CD1c-positive myeloid dendritic cell (primary cell): Measurements from ENCODE around the gene ABR.

Experiments used
- DNase-seq: peaks from one replicate; pipeline ENCODE4 v3.0.0-alpha.2; 2016; ENCODE audit errors: extremely low spot score

Gene ABR

DNA sequence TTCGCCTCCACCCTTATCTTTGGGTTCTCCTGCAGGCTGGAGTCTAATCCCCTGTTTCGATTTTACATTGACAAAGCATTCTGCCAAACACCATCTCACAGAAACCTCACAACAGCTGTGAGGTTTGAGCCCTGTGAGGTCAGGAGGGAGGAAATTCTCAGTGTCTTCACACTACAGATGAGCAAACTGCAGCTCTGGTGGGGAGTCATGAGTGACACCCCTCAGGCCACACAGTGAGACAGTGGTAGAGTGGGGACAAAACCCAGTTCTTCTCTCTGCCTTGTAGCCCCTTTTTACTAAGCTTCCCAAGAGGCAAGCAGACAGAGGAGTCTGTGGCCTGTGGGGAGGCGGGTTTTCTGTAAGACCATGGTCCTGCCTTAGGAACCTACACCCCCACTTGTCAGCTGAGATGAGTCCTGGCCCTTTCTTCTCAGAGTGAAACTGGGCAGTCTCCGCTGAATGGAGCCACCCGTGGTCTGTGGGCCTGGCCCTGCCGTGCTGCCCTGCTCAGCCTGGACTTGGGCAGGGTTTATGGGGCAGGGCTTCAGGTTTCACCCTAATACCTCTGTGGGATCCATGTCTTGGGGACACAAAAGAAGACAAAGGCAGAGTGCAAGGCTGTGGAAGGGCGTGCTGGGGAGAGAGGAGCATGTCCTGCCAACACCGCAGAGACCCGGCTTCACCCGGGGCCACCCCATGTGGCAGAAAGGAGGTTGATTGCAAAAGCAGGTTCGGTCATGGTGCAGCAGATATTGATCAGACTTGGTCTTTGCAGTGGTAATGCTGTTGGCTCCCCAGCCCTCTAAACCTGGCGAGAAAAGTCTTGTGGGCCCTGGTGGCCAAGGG lies 59.0 kb downstream of the ABR start:
- DNase-seq = no peak

DNA sequence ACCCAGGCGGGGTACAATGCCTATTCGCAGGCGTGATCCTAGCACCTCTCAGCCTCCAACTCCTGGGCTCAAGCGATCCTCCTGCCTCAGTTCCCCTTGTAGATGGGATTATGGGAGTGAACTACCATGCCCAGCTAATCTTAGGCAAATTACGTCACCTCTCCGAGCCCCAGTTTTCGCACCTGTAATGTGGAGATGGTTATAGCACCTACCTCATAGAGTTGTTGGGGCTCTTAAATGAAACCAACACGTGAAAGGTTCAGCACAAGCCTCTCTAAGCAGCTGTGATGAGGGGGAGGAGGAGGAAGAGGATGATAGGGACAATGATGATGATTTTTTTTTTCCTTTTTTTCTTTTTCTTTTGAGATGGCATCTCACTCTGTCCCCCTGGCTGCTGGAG lies 59.9 kb downstream of the ABR start:
- DNase-seq = no peak

DNA sequence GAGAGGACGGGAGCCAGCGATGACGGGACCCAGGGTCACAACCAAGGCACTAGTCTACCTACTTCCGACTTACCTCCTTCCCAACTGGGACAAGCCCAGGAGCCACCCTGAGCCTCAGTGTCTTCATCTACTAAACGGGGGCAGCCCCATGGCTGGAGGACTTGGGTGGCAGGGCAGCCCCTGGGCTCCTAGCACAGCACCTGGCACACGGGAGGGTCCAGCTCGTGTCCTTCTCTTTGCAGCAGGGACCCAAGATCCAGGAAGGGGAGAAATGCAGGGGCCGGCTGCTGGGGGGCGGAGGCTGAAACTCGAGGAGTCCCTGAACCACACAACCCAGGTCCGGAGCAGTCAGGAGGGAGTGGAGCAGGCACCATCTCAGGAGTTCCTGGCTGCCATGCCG lies 63.2 kb downstream of the ABR start:
- DNase-seq = no peak

DNA sequence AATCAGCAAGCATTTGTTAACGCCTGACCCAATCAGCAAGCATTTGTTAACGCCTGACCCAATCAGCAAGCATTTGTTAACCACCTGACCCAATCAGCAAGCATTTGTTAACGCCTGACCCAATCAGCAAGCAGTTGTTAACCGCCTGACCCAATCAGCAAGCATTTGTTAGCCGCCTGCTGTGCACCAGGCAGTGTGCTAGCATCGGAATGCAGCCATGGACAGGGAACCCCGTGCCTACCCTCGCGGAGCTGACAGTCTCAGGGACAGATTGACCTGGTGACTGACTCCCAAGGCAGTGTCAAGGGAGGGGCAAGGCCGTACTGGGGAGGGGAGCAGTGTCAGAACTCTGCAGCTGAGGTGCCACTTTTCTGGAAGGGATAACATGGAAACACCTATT lies 66.9 kb downstream of the ABR start:
- no peak for DNase-seq

DNA sequence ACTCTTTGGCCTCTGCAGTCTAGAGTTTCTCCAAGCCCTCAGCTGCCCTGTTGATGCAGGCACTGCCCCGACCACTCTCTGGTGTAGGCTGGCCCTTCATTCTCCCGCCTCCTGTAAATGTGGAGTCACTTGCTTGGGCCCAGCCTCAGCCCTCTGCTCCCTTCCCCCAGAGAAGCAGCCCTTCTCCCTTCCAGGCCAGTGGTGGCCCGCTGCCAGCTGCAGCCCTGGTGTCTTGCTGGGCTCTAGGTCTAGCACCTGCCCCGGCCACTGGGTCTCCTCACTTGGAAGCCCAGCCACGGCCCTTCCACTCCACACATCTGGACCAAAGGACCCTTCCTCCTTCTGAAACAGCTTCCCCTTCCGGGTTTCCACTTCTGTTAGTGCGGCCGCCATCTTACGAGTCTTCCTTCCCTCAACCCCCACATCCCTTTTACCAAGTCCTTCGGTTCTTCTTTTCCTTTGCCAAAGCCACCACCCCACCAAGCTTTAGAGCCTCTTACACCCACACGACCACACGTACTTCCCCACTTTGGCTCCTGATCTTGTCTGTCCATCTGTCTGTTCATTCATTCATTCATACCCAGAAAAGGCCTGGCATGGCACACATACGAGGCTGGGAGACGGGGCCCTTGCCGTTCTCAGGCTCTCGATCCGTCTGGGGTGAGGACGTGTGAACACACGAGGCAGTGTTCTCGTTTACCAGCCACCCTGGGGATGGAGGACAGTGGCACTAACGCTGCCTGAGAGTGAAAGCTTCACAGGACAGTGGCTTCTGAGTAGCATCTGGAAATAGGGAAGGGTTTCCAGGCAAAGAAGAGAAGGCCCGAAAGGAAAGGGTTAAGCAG lies 68.0 kb downstream of the ABR start:
- DNase-seq = peak; percentile 87

DNA sequence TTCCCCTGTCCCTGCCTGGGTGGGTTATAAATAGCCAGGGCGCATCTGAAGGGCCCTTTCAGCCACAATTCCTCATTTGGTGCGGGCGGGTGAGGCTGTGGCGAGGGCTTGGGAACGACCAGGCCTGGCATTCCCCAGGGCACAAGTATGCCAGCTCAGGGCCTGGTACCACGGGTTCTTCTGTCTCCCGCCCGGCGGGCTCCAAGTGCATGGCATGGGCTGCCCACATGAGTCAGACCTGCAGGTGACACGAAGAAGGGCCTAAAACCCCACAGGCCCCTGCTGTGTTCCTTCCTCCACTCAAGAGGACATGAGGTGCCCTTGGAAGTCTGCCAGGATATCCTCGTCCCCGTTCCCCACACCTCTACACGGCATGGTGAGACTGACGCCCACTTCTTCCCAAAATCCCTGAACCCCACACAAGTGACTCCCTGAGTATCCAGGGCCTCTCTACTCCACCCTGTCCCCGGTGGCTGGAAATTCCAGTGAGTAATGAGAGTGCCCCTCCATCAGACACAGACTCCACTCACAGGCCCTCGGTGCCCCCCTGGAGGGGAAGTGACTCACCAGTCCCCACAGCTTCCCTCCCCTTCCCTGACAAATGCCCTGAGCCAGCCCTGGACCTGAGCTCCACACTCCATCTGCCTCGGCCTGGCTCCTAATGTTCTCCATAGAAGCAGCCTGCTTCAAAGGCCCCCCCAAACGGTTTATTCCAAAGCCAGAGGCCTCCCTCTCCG lies 68.8 kb downstream of the ABR start:
- DNase-seq = peak; percentile 84

DNA sequence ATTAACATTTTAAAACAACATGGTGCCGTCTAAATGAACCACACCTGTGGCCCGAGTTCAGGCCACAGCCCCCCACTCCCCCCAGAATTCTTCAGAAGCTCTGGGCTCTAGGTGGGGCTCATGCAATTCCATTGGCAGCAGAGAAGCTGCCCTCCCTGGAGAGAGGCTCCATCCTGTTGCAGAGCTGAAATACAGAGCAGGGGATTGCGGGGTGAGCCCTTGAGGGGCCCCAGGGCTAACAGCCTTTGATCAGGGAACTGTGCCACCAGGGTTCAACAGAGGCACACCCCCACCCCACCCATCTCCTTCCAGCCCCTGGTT lies 69.3 kb downstream of the ABR start:
- DNase-seq = no peak

DNA sequence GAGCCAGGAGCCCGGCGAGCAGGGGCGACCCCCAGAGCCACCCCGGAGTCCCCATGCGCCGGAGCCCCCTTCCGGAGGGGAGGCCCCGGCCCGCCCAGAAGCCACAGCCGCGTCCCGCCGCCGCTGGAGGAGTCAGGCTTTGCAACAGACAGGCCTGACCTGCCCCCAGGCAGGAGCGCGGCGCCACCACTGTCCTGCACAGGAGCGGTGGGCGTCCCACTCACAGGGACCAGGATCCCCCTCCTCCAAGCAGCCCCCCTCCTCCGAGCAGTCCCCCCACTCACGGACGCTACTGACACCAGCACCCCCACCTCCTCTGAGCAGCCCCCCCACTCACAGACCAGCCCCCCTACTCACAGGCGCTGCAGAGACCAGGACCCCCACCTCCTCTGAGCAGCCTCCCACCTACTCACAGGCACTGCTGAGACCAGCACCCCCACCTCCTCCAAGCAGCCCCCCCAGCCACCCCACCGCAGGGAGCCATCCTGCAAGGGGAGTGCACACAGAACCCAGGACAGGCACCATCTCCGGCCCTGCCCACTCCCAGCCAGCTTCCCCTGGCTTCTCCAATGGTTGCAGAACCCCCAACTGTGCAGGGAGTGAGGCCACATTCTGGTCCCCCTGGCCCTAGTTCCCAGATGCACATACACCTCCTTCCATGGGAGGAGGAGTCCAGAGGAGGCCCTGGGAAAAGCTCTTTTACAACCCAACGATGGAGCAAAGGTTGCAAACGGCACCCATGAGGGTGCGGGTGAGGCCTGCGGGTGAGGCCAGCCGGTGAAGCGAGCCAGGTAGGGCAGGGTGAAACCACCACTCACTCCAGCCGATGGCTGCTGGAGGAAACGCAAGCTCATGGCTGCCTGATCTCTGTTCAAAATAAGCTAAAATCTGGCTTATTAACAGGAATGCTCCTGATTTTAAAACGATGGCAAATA lies 69.9 kb downstream of the ABR start:
- no peak for DNase-seq

DNA sequence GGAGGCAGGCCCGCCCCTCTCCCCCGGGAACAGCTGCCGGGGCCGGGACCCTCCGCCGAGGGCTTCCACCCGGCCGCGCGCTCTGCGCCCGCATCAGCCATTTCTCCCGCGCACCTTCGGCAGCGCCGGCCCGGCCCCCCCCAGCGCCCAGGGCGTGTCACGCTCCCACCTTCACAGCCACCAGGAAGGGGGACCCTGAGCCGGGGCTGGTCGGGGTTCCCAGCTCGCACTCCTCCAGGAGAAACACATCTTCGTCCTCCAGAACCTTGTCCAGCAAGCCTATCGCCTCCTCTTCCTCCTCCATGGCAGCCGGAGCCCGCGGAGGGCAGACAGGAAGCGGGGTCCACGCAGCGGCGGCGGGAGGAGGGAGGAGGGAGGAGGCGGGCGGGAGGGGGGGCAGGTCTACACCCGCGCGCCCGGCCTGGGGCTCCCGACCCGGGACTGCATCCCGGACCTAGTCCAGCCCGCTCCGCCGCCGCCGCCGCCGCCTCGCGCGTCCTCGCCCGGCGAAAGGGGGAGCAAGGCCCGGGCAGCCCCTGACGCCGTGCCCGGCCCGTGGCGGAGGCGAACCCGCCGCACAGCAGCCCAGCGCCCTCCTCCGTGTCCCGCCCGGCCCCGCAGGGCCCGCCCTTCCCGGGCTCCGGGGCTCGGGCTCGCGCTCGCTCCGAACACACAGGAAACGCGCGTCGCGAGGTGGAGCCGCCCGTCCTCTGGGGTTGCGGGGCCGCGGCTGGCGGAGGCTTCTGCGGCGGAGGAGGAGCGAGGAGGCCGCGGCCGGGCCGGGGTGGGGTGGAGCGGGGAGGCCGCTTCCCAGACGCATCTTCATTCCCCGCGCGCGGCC lies 70.8 kb downstream of the ABR start:
- DNase-seq = peak; percentile 63

DNA sequence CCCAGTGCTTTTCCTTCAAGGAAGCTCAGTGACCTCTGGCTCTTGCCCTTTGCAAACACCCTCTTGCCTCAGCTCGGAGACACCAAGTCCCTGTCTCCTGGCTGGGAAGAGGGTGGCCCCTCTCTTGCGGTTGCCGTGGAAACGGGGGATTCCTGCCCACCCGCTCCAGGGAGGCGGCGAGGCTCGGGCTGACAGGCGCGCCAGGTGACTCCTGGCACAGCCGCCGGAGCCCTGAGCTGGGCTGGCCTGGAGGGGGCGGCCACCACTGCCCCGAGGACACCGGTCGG lies 71.4 kb downstream of the ABR start:
- no peak for DNase-seq

DNA sequence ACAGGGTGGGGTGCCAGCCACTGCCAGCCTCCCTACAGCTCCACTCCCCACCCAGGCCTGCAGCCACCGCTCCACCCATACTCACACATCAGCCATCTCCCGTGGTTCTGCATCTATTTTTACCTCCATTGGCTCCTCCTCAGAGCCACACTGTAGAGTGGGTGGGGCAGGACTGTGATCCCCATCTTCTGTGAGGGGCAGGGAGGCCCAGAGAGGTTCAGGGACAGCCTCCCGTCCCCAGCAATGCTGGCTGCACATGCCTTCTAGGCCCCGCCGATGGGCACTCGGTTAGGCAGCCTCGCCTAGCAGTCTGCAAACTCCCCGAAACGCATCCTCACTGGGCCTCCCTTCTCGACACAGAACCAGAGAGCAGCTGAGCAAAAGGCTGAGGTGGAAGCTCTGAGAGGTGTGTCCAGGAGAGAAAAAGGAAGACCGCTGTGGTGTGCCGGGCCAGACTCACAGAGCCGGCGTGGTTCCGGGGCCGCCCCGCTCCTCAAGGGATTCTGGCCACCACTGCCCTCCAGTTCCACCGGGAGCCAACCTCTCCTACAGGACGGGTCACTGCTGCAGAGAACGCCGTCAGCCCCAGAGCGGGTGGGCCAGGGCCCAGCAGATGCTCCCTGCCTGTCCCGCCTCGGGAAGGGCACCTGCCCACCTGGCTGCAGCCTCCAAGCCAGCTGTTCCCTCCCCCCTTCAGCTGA lies 71.9 kb downstream of the ABR start:
- DNase-seq = peak; percentile 33

DNA sequence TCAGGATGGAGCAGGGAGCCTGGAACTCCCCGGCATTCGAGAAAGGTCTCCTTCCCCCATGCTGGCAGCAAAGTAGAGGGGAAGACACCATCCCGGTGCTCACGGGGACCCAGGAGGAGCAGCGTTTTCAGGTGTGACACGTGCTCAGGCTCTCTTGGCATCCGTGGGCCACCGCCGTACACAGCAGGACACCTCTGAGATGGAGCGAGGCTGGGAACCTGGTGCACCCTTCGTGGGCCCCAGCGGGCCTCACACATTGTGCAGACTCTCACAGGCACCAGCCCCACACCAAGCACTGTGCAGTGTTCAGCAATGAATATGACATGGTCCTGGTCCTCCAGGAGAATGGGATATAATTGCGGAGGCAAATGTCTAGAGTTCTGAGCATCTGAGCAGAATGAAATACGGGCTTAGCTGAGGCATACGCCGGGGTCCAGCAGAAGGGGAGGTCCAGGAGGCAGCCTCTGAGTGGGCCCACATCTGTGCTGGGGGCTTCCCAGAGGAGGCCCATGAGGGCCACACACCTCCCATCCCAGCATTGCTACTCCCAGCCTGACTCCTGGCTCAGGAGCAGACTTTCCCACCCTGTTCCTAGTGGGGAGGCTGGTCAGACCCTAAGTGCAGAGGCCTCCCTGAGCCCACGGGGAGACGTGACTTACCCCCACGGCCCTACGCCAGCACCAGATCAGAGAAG lies 72.6 kb downstream of the ABR start:
- no peak for DNase-seq

DNA sequence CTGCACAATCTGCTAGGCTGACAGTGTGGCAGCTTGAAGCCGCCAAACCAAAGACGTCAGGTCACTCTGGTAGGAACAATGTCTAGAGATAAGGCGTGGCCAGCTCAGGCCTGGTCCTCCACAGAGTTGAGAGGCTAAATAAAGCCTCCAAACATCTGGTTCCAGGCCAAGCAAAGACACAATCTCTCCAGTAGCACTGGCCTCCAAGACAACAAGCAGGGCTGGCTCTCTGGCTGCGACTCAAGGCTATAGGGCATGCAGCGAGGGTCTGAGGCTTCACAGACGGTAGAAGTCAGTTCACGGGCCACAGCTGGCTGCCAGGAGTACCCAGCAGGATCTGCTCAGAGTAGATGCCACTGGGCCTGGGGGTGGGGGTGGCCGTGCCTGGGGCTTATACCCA lies 75.6 kb downstream of the ABR start:
- DNase-seq = no peak

DNA sequence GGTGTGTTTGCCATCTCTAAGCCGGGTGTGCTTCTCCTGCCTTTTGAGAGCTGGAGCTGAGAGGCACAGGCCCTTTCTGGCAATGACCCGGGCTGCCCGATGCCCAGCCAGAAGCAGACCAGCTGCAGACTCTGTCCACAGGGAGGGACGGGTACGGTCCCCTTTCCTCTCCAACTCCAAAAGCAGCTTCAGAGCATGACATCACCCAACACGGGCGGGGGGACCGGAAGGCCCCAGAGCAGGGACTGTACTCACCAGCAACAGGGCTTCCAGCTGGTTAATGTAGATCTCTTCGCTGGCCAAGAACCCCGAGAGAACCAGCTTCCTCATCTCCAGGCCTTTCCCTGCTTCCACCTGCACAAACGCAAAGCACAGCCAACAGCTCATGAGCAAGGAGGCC lies 79.4 kb downstream of the ABR start:
- DNase-seq = no peak

DNA sequence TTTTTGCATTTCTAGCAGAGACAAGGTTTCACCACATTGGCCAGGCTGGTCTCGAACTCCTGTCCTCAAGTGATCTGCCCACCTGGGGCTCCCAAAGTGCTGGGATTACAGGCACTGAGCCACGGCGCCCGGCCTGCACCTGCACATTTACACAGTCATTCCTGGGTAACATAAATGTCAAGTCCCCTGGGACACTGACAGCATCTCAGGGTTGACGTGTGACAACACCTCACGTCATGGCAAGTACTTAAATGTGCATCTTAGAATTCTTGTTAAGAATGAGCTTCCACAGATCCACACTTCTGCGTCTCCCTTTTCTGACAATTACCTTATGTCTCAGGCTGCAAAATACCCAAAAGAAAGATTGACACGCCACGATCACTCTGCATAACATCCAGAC lies 80.5 kb downstream of the ABR start:
- DNase-seq = no peak

DNA sequence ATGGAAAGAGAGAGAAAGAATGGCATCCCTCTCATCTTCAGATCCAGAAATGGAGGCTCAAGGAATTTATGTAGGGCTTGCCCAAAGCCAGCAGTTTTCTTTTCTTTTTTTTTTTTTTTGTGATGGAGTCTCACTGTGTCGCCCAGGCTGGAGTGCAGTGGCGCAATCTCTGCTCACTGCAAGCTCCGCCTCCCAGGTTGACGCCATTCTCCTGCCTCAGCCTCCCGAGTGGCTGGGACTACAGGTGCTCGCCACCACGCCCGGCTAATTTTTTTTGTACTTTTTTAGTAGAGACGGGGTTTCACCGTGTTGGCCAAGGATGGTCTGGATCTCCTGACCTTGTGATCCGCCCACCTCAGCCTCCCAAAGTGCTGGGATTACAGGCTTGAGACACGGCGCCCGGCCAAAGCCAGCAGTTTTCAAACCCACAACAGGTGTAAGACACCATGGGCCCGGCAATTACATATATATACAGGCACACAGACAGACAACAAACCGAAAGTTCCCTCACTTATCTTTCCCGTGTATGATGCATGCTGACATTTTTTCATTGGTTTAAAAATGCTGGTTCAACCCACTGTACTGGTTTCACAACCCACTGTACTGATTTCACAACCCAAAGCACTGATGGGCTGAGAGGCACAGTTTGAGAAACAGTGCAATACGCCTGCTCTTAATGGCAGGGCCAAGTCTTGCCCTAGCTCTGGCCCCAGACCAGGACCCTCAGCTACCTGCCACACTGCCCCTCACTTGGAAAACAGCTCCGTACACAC lies 81.6 kb downstream of the ABR start:
- peak; percentile 87 for DNase-seq

DNA sequence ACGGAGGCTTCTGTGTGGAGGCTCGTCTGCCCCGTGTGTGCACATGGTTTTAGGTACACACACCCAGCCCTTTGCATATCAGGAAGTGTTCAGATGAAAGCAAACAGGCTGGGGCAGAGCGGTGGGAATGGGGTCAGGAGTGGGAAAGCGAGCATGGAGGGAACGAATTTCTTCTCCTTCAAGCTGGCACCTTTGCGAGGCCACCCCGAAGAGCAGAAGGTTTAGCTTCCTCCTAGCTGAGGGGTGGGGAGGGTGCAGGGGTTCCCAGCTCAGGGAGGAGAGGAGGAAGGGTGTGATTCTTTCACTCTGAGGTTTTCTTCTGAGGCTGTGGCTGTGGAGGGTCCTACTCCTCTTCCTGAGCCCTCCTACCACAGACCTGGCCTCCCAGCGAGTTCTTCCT lies 83.6 kb downstream of the ABR start:
- DNase-seq = peak; percentile 37

DNA sequence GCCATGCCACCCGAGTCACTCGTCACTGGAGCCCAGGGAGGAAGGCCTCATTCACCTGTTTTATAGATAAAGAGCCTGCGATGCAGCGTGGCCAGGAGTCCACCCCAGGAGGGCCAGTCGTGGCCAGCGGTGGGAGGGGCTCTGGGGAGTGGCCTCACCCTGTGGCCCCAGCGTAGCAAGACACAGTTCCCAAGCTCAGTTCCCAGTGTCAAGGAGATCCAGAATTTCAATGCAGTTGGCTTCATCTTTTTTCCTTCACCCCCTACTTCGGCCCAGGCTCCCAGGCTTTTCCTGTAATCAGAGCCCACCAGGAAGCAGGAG lies 84.0 kb downstream of the ABR start:
- no peak for DNase-seq
